ENCODE results near the gene TNFRSF4.
"Not testable (repeated sequence)": the region's sequence is repeated elsewhere in the genome, so short reads cannot be mapped to it uniquely, and the experiment has no call there.

DNA sequence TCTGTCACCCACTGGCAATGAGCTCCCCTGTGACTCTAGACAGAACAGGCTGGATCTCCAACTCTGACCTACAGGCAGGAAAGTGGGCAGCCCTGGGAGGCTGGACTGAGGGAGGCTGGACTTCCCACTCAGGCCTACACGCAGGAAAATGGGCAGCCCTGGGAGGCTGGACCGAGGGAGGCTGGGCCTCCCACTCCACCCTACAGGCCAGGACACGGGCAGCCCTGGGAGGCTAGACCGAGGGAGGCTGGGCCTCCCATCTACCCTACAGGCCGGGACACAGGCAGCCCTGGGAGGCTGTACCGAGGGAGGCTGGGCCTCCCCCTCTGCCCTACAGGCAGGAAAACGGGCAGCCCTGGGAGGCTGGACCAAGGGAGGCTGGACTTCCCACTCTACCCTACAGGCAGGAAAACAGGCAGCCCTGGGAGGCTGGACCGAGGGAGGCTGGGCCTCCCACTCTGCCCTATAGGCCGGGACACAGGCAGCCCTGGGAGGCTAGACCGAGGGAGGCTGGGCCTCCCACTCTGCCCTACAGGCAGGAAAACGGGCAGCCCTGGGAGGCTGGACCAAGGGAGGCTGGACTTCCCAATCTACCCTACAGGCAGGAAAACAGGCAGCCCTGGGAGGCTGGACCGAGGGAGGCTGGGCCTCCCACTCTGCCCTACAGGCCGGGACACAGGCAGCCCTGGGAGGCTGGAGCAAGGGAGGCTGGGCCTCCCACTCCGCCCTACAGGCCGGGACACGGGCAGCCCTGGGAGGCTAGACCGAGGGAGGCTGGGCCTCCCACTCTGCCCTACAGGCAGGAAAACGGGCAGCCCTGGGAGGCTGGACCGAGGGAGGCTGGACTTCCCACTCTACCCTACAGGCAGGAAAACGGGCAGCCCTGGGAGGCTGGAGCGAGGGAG lies 34.3 kb upstream of the TNFRSF4 start:
- TF ChIP-seq, protein P1, sequence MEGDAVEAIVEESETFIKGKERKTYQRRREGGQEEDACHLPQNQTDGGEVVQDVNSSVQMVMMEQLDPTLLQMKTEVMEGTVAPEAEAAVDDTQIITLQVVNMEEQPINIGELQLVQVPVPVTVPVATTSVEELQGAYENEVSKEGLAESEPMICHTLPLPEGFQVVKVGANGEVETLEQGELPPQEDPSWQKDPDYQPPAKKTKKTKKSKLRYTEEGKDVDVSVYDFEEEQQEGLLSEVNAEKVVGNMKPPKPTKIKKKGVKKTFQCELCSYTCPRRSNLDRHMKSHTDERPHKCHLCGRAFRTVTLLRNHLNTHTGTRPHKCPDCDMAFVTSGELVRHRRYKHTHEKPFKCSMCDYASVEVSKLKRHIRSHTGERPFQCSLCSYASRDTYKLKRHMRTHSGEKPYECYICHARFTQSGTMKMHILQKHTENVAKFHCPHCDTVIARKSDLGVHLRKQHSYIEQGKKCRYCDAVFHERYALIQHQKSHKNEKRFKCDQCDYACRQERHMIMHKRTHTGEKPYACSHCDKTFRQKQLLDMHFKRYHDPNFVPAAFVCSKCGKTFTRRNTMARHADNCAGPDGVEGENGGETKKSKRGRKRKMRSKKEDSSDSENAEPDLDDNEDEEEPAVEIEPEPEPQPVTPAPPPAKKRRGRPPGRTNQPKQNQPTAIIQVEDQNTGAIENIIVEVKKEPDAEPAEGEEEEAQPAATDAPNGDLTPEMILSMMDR (IDR thresholded peaks at IDR 0.05) = not testable (repeated sequence)
- not testable (repeated sequence) for TF ChIP-seq EZH2 (IDR thresholded peaks at IDR 0.05)
